CD4-positive, CD25-positive, alpha-beta regulatory T cell (primary cell): Measurements from ENCODE around the gene WWP2. TPM values are rescaled to one million over a fixed set of nuclear protein-coding genes. Genes with fewer than 3 reads are reported as not detected.
"Not testable (repeated sequence)": the region's sequence is repeated elsewhere in the genome, so short reads cannot be mapped to it uniquely, and the experiment has no call there.

Experiments used
- ATAC-seq, 2 donors: fragments of 150-1000 bp; cut with Tn5 transposase; one replicate each; pipeline ENCODE4 v1.10.0; 2021; ENCODE audit warnings: low read depth in 2 of 2, moderate number of reproducible peaks in 2 of 2, moderate library complexity in 1 of 2
- DNase-seq, 3 donors: peaks; one replicate each; pipeline versions ENCODE4 v3.0.0 to v3.0.0-alpha.2; 2012 to 2022; ENCODE audit warnings: mixed read lengths in 1 of 3
- H3K27ac ChIP-seq: one replicate; pipeline ENCODE4 v1.7.0; 2013; ENCODE audit warnings: mild to moderate bottlenecking, low read length; ENCODE audit not compliant: insufficient read depth, poor library complexity, severe bottlenecking
- H3K27me3 ChIP-seq: one replicate; pipeline ENCODE4 v1.7.0; 2013; ENCODE audit warnings: low read length; ENCODE audit not compliant: control insufficient read depth, insufficient read depth
- H3K36me3 ChIP-seq: one replicate; pipeline ENCODE4 v1.7.0; 2013; ENCODE audit warnings: mild to moderate bottlenecking, low read length, moderate library complexity; ENCODE audit not compliant: control insufficient read depth, insufficient read depth
- H3K4me1 ChIP-seq: 2 replicates; pipeline ENCODE4 v1.7.0; 2013; ENCODE audit warnings: mild to moderate bottlenecking, low read length; ENCODE audit not compliant: insufficient read depth, control insufficient read depth, poor library complexity, severe bottlenecking
- H3K4me3 ChIP-seq: one replicate; pipeline ENCODE4 v1.7.0; 2013; ENCODE audit warnings: low read depth, mild to moderate bottlenecking, low read length, moderate library complexity
- H3K9me3 ChIP-seq, 2 experiments: 1 replicate in 1 of 2; 2 replicates in 1 of 2; pipeline ENCODE4 v1.7.0; 2013; ENCODE audit warnings: low read length in 2 of 2, mild to moderate bottlenecking in 1 of 2, moderate library complexity in 1 of 2; ENCODE audit not compliant: control insufficient read depth in 2 of 2
- H3K27ac Mint-ChIP-seq, 3 donors: one replicate each; pipeline ENCODE4 v1.8.0; 2020 to 2022; ENCODE audit warnings: mild to moderate bottlenecking in 3 of 3, mixed read lengths in 3 of 3, moderate library complexity in 2 of 3
- H3K27me3 Mint-ChIP-seq: one replicate; pipeline ENCODE4 v1.8.0; 2022; ENCODE audit warnings: mild to moderate bottlenecking, mixed read lengths
- H3K36me3 Mint-ChIP-seq: one replicate; pipeline ENCODE4 v1.8.0; 2020; ENCODE audit warnings: mixed read lengths
- H3K4me1 Mint-ChIP-seq, 4 donors: one replicate each; pipeline ENCODE4 v1.8.0; 2020 to 2022; ENCODE audit warnings: mixed read lengths in 4 of 4, mild to moderate bottlenecking in 1 of 4
- H3K4me3 Mint-ChIP-seq, 4 donors: one replicate each; pipeline ENCODE4 v1.8.0; 2020 to 2022; ENCODE audit warnings: mild to moderate bottlenecking in 4 of 4, mixed read lengths in 4 of 4, moderate library complexity in 3 of 4
- H3K9me3 Mint-ChIP-seq, 7 donors: one replicate each; pipeline ENCODE4 v1.8.0; 2020 to 2022; ENCODE audit warnings: mixed read lengths in 7 of 7, mild to moderate bottlenecking in 3 of 7, moderate library complexity in 2 of 7
- polyA plus RNA-seq, 4 donors: library from polyadenylated mRNA; unstranded; fragments of 300-500 nt; fragmentation: Illumina TruSeq; gene quantifications; one replicate each; pipeline ENCODE4 v1.2.3, GENCODE V29; 2021
- total RNA-seq: library from RNA; stranded (reverse); gene quantifications from one replicate; pipeline ENCODE4 v1.2.3, GENCODE V29; 2022

The WWP2 gene
- total and polyA plus RNA-seq, 5 donors from 2014 or later: 36.3 to 93.0 (median 41.5) TPM

DNA sequence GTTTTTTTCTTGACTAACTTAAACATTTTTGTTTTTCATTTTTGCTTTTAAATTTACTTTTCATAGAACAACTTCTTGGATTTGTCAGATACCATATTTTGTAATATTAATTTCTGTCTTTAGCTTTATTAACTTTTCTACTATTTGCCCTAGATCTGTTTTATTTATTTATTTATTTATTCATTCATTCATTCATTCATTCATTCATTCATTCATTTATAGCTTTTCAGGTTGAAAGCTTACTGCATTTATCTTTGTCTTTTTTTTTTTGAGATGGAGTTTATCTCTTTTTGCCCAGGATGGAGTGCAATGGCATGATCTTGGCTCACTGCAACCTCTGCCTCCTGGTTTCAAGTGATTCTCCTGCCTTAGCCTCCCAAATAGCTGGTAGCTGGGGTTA lies 44.6 kb downstream of the WWP2 start:
- H3K27me3 Mint-ChIP-seq, H3K27me3 ChIP-seq, H3K9me3 ChIP-seq, H3K4me1 ChIP-seq, H3K4me3 Mint-ChIP-seq, H3K27ac Mint-ChIP-seq, H3K27ac ChIP-seq, H3K4me3 ChIP-seq, H3K9me3 Mint-ChIP-seq, ATAC-seq, DNase-seq: not testable (repeated sequence)
- Mint-ChIP-seq H3K36me3 (peaks cover 26% of the 10 kb centered on the region), H3K4me1 (peaks cover 0 to 10% (median 2%) of the 10 kb centered on the region in 4 donors)
- peaks cover 24% of the 10 kb centered on the region for H3K36me3 ChIP-seq

DNA sequence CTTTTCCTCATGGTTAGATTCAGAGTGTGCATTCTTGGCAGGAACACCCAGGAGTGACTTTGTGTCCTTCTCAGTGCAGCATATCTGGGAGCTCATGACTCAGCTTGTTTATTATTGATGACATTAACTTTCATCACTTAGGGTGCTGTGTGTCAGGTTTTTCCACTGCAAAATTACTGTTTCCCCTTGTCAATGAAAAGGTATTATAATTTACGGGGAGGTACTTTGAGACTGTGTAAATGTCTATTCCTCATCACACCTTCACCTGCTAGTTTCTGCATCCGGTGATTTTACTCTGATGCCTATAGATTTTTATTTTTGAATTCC lies 50.5 kb downstream of the WWP2 start:
- DNase-seq (no peak), ATAC-seq (no peak)
- Histone ChIP-seq H3K4me3 (no peak overlapping the region), H3K4me1 (no peaks in the 10 kb centered on the region), H3K9me3 (no peaks in the 10 kb centered on the region), H3K27me3 (no peaks in the 10 kb centered on the region), H3K36me3 (peaks cover 29% of the 10 kb centered on the region), H3K27ac (no peak overlapping the region)
- peaks cover 27% of the 10 kb centered on the region for H3K36me3 Mint-ChIP-seq
- H3K4me3 Mint-ChIP-seq: no peak overlapping the region
- peaks cover 0 to 5% (median 2%) of the 10 kb centered on the region in 4 donors for H3K4me1 Mint-ChIP-seq
- H3K27me3 Mint-ChIP-seq: no peaks in the 10 kb centered on the region
- peak overlapping the region in 1 of 3 donors; percentile 86 for H3K27ac Mint-ChIP-seq
- no peaks in the 10 kb centered on the region for H3K9me3 Mint-ChIP-seq

GRCh38 chr16:69814078-69814477 lies 51.9 kb downstream of the WWP2 start:
- DNase-seq: no peak
- Histone ChIP-seq H3K4me1 (no peaks in the 10 kb centered on the region), H3K4me3 (no peak overlapping the region), H3K27me3 (no peaks in the 10 kb centered on the region), H3K9me3 (no peaks in the 10 kb centered on the region), H3K36me3 (peaks cover 35% of the 10 kb centered on the region), H3K27ac (no peak overlapping the region)
- Mint-ChIP-seq H3K27ac (peak overlapping the region in 1 of 3 donors; percentile 48), H3K27me3 (no peaks in the 10 kb centered on the region), H3K4me1 (peaks cover 0 to 2% (median 0%) of the 10 kb centered on the region in 4 donors), H3K36me3 (peaks cover 33% of the 10 kb centered on the region), H3K4me3 (no peak overlapping the region), H3K9me3 (peaks cover 0 to 3% (median 0%) of the 10 kb centered on the region in 7 donors)
- ATAC-seq: no peak

DNA sequence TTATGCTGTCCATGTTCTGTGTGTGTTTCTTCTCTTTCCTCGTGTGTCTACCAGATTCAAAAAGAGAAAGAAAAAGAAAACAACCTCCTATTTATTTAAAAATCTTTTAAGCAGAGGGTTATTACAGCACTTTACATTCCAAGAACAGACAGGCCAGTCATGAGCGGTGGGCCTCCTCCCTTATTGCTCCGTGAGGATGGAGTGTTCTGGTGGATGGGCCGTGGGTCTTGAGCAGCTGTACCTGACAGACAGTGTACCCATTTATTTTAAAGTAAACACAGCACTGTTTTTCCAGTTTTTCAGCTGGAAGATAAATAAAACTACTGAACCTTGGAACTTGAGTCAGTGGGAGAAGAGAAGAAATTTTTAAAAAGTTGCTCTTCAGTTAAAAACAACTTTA lies 52.4 kb downstream of the WWP2 start:
- H3K4me1 Mint-ChIP-seq: peaks cover 0 to 4% (median 0%) of the 10 kb centered on the region in 4 donors
- no peaks in the 10 kb centered on the region for H3K27me3 Mint-ChIP-seq
- DNase-seq (no peak), ATAC-seq (no peak)
- no peaks in the 10 kb centered on the region for H3K9me3 ChIP-seq
- H3K27me3 ChIP-seq: no peaks in the 10 kb centered on the region
- no peak overlapping the region for H3K27ac ChIP-seq
- H3K4me3 Mint-ChIP-seq: no peak overlapping the region
- H3K36me3 ChIP-seq: peaks cover 36% of the 10 kb centered on the region
- peaks cover 0 to 3% (median 0%) of the 10 kb centered on the region in 7 donors for H3K9me3 Mint-ChIP-seq
- H3K27ac Mint-ChIP-seq: peak overlapping the region in 1 of 3 donors; percentile 48
- H3K4me3 ChIP-seq: no peak overlapping the region
- peaks cover 36% of the 10 kb centered on the region for H3K36me3 Mint-ChIP-seq
- no peaks in the 10 kb centered on the region for H3K4me1 ChIP-seq

DNA sequence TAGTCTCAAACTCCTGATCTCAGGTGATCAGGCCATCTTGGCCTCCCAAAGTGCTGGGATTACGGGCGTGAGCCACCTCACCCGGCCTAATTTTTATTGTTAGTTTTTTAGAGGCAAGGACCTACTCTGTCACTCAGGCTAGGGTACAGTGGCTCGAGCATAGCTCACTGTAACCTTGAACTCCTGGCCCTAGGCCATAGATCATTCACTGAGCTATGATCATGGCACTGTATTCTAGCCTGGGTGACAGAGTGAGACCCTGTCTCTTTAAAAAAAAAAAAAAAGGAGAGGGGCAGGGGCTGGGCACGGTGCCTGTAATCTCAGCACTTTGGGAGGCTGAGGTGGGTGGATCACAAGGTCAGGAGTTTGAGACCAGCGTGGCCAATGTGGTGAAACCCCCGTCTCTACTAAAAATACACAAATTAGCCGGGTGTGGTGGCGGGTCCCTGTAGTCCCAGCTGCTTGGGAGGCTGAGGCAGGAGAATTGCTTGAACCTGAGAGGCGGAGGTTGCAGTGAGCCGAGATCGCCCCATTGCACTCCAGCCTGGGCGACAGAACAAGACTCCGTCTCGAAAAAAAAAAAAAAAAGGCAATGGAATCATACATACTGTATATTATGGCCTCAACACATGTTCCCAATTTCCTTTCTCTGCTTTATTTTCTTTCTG lies 53.2 kb downstream of the WWP2 start:
- not testable (repeated sequence) for H3K27ac Mint-ChIP-seq, H3K27me3 Mint-ChIP-seq, H3K4me1 ChIP-seq, H3K9me3 Mint-ChIP-seq, DNase-seq, H3K9me3 ChIP-seq, ATAC-seq, H3K4me1 Mint-ChIP-seq, H3K27ac ChIP-seq, H3K4me3 ChIP-seq, H3K27me3 ChIP-seq
- H3K36me3 ChIP-seq: peaks cover 31% of the 10 kb centered on the region
- Mint-ChIP-seq H3K36me3 (peaks cover 32% of the 10 kb centered on the region), H3K4me3 (peak overlapping the region in 1 of 4 donors; percentile 43)

DNA sequence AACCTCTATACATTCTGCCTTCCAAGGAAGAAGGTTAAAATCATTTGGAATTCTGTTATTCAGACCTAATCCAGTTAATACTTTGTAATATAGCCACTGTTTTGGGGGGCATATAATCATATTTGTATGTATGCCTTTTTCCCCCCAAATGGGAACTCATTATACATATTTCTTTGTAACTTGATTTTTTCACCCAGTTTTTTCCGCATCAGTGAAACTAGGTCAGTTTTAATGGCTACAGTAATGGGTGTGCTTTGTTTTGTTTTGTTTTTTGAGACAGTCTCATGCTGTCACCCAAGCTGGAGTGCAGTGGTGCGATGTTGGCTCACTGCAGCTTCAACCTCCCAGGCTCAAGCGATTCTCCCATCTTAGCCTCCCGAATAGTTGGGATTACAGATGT lies 54.9 kb downstream of the WWP2 start:
- H3K4me3 ChIP-seq: no peak overlapping the region
- Mint-ChIP-seq H3K27ac (no peak overlapping the region), H3K4me3 (no peak overlapping the region), H3K9me3 (peaks cover 0 to 3% (median 0%) of the 10 kb centered on the region in 7 donors), H3K27me3 (no peaks in the 10 kb centered on the region), H3K36me3 (peaks cover 33% of the 10 kb centered on the region), H3K4me1 (peaks cover 0 to 2% (median 0%) of the 10 kb centered on the region in 4 donors)
- no peaks in the 10 kb centered on the region for H3K27me3 ChIP-seq
- H3K27ac ChIP-seq: no peak overlapping the region
- no peaks in the 10 kb centered on the region for H3K4me1 ChIP-seq
- H3K9me3 ChIP-seq: no peaks in the 10 kb centered on the region
- no peak for ATAC-seq
- peaks cover 37% of the 10 kb centered on the region for H3K36me3 ChIP-seq
- no peak for DNase-seq

GRCh38 chr16:69818891-69819545 lies 56.9 kb downstream of the WWP2 start:
- H3K9me3 ChIP-seq: no peaks in the 10 kb centered on the region
- no peak overlapping the region for H3K4me3 ChIP-seq
- DNase-seq (no peak), ATAC-seq (no peak)
- no peaks in the 10 kb centered on the region for H3K27me3 ChIP-seq
- no peak overlapping the region for H3K27ac ChIP-seq
- peaks cover 0 to 7% (median 2%) of the 10 kb centered on the region in 4 donors for H3K4me1 Mint-ChIP-seq
- no peak overlapping the region for H3K4me3 Mint-ChIP-seq
- peaks cover 42% of the 10 kb centered on the region for H3K36me3 ChIP-seq
- no peaks in the 10 kb centered on the region for H3K4me1 ChIP-seq
- H3K27me3 Mint-ChIP-seq: no peaks in the 10 kb centered on the region
- peak overlapping the region in 1 of 3 donors; percentile 86 for H3K27ac Mint-ChIP-seq
- peaks cover 0 to 3% (median 0%) of the 10 kb centered on the region in 7 donors for H3K9me3 Mint-ChIP-seq
- peaks cover 42% of the 10 kb centered on the region for H3K36me3 Mint-ChIP-seq
